KOPT-K1 (cell line): ENCODE results near the gene HECA.
"Not testable (repeated sequence)": the region's sequence is repeated elsewhere in the genome, so short reads cannot be mapped to it uniquely, and the experiment has no call there.

Source experiments
- H3K27ac ChIP-seq: fragments of 200-600 bp; sonication (generic); 2 replicates; pipeline ENCODE4 v1.5.1; 2016; ENCODE audit warnings: antibody characterized with exemption, mild to moderate bottlenecking, low read depth, low read length; ENCODE audit not compliant: poor library complexity, severe bottlenecking
- H3K36me3 ChIP-seq: fragments of 200-600 bp; sonication (generic); 2 replicates; pipeline ENCODE4 v1.5.1; 2017; ENCODE audit warnings: antibody characterized with exemption, mild to moderate bottlenecking, low read length, moderate library complexity; ENCODE audit not compliant: insufficient read depth
- H3K9me3 ChIP-seq: fragments of 200-600 bp; sonication (generic); 2 replicates; pipeline ENCODE4 v1.5.1; 2017; ENCODE audit warnings: antibody characterized with exemption, low read length, mild to moderate bottlenecking; ENCODE audit not compliant: insufficient read depth, poor library complexity, severe bottlenecking

The HECA gene

DNA sequence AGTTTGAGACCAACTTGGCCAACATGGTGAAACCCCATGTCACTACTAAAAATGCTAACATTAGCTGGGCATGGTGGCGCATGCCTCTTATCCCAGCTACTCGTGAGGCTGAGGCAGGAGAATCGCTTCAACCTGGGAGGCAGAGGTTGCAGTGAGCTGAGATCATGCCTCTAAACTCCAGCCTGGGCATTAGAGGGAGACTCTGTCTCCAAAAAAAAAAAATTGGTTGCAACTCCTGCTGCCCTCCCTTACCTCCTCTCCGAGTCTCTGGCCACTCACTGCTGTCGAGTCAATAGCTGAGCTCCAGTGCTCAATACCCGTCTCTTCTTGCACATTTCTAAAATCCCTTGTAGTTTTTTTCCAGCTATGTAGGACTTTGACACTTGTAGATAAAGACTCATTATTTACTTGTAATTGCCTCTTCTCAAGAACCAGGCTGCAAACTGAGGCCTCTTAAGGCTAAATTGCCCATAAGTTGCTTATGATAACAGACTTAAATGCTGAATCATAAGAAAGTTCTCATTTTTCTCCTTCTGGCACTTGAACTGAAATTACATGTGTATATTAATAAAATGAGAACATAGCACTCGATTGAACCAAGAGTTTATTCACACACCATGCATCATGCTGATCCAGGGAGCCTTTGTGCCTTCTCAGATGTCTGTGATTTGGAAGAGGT is 13.8 kb downstream of the HECA start:
- Histone ChIP-seq H3K9me3 (no peaks in the 10 kb centered on the region), H3K36me3 (no peaks in the 10 kb centered on the region), H3K27ac (no peak overlapping the region)

- Histone ChIP-seq H3K9me3 (no peaks in the 10 kb centered on the region), H3K27ac (no peak overlapping the region), H3K36me3 (no peaks in the 10 kb centered on the region)
Observed at GRCh38 chr6:139149383-139149782, 14.5 kb downstream of the HECA start.

DNA sequence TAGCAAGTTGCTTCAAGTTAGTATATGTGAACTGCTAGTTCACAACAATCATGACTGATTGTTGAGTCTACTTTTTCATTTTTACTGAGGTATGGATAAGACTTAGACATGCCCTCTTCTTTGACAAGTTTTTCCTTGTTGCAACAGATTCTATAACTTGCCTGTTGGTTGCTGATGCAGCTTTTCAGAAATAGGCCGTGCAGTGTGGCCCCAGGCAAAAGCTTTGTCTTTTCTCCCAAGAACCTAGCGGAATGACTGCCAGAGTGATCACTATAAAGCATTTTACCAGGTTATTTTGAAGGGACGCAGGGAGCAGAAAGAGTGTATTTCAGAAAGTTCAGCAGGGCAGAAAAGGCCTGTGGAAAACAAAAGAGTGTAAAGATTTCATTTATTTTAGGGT is 16.0 kb downstream of the HECA start:
- Histone ChIP-seq H3K27ac (no peak overlapping the region), H3K36me3 (no peaks in the 10 kb centered on the region), H3K9me3 (no peaks in the 10 kb centered on the region)

DNA sequence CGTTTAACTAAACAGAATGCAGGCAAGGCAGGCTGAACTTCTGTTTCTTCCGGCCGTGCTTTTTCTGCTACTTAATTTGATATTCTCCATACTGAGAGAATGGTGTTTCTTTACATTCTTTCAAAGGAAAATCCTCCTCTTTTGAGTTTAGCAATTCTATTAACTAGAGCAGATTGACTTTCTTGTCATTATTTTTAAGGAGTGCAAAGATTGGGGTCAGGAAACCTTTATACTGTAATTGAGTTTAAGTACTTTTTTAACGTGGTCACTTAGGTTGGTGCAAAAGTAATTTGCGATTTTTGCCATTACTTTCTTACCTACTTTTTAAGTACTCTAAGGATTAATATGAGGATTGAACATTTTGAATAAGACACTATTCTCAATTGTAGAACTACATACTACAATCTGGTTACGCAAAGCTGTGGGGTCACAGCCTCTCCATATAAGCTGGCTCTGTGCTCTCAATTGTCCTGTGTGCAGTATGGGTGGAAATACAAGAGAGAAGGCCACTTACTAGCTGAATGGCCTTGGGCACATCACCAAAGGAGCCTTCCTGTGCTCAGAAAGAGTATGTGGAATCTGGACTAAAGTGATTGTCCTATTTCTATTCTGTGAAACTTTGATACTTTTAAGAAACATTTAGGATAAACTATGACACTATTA is 16.7 kb downstream of the HECA start:
- Histone ChIP-seq H3K9me3 (no peaks in the 10 kb centered on the region), H3K27ac (no peak overlapping the region), H3K36me3 (no peaks in the 10 kb centered on the region)

- H3K27ac ChIP-seq: no peak overlapping the region
- 0 out of 2 replicates have a peak, but pooled peaks cover under 1% of the 10 kb centered on the region for H3K36me3 ChIP-seq
- no peaks in the 10 kb centered on the region for H3K9me3 ChIP-seq
Observed at GRCh38 chr6:139152088-139152891, 17.4 kb downstream of the HECA start.

GRCh38 chr6:139152892-139153271 is 18.0 kb downstream of the HECA start:
- H3K36me3 ChIP-seq: 0 out of 2 replicates have a peak, but pooled peaks cover 4% of the 10 kb centered on the region
- no peaks in the 10 kb centered on the region for H3K9me3 ChIP-seq
- no peak overlapping the region for H3K27ac ChIP-seq

DNA sequence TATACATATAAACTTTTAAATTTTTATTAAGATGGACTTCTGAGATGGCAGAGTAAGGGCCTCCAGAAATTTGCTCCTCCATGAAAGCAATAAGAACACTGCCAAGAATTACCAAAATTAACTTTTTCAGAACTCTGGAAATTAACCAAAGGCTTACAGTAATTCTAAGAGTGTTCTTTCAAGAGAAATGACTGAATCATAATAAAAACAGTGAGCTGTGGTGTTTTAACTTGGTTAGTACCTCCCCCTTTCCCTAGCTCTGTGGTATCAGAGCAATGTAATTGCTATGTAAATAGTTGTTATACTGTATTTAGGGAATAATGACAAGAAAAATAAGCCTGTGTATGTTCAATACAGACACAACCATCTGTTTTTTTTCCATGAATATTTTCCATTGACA is 19.0 kb downstream of the HECA start:
- Histone ChIP-seq H3K9me3 (no peaks in the 10 kb centered on the region), H3K36me3 (0 out of 2 replicates have a peak, but pooled peaks cover 4% of the 10 kb centered on the region), H3K27ac (no peak overlapping the region)

DNA sequence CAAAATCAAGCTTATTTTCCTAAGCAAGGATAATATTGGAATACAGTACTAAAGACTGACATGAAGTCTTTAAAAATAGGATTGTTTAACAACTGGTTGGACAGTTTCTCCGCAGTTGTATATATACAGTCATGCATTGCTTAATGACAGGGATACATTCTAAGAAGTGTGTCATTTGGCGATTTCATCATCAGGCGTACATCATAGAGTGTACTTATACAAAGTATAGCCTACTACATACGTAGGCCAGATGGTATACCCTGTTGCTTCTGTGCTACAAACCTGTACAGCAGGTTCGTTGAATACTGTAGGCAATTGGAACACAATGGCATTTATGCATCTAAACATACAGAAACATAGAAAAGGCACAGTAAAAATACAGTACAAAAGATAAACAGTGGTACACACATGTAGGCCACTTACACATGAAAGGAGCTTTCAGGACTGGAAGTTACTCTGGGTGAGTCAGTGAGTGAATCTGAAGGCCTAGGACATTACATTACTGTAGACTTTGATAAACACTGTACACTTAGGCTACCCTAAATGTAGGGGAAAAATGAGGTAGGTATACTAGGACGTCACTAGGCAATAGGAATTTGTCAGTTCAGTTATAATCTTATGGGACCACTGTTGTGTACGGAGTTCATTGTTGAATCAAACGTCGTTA is 20.1 kb downstream of the HECA start:
- Histone ChIP-seq H3K36me3 (0 out of 2 replicates have a peak, but pooled peaks cover 4% of the 10 kb centered on the region), H3K27ac (no peak overlapping the region), H3K9me3 (no peaks in the 10 kb centered on the region)

- Histone ChIP-seq H3K9me3 (no peaks in the 10 kb centered on the region), H3K36me3 (0 out of 2 replicates have a peak, but pooled peaks cover 4% of the 10 kb centered on the region)
Observed at GRCh38 chr6:139156102-139156501, 21.2 kb downstream of the HECA start.

GRCh38 chr6:139156551-139156950 is 21.7 kb downstream of the HECA start:
- Histone ChIP-seq H3K9me3 (no peaks in the 10 kb centered on the region), H3K27ac (no peak overlapping the region), H3K36me3 (0 out of 2 replicates have a peak, but pooled peaks cover 4% of the 10 kb centered on the region)

More at GRCh38 chr6:139156102-139156501, 21.2 kb downstream of the HECA start:
- no peak overlapping the region for H3K27ac ChIP-seq

GRCh38 chr6:139157086-139157485 is 22.2 kb downstream of the HECA start:
- H3K36me3 ChIP-seq, H3K9me3 ChIP-seq, H3K27ac ChIP-seq: not testable (repeated sequence)

DNA sequence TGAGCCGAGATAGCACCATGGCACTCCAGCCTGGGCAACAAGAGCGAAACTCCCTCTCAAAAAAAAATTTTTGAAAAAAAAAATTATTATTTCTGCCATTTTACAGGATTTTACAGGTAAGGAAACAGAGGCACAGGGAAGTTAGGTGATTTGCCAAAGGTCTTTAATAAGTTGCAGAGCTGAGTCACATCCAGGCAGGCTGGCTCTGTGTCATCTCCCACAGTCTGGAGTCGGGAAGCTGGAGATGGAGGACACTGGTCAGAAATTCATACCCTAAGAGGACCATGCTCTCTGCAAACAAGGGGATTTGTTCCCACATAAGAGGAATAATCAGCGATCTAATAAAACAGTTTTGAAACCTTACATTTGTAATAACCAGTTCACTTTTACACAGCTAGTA is 24.1 kb downstream of the HECA start:
- Histone ChIP-seq H3K27ac (no peak overlapping the region), H3K36me3 (0 out of 2 replicates have a peak, but pooled peaks cover 4% of the 10 kb centered on the region), H3K9me3 (no peaks in the 10 kb centered on the region)

DNA sequence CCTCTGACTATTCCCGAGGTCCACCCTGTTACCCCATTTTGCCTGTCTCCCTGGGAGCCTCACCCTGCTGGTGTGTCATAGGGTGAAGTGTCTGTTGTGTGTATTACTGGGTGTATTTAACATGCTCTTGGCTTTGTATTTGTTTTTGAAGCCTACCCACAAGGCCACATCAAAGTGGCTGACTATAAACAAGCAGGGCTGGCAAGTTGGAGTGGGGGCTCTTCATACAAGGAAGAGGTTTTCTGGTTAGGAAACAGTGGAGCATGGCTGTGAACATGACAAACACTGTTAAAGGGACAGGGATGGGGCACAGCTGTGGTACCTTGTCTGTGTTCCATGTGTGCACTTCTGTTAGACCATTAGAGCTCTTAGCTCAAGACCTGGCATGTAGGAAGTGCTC is 26.3 kb downstream of the HECA start:
- Histone ChIP-seq H3K9me3 (no peaks in the 10 kb centered on the region), H3K27ac (no peak overlapping the region), H3K36me3 (peaks cover 6% of the 10 kb centered on the region)

DNA sequence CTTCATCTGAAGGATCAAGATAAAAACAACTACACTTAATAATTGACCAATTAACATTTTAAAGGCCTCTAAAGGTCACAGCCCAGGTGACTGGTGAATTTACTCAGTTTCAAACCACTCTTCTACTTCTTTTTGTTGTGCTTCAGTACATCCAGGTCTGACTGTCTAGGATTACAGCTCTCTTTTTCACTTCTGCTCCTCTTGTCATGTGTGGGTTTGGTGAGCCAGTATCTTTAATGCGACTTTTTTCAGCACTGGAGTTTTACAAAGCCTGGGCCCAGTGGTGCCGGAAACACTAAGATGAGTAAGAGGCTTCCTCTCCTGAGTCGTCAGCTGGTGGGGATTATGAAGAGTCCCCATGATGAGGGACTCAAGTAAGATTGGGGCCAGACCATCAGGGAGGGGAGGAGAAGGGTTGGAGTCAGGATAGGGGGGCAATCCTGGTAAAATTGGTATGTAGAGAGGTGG is 27.0 kb downstream of the HECA start:
- Histone ChIP-seq H3K9me3 (no peaks in the 10 kb centered on the region), H3K36me3 (peaks cover 13% of the 10 kb centered on the region), H3K27ac (no peak overlapping the region)

GRCh38 chr6:139164001-139164400 is 29.1 kb downstream of the HECA start:
- H3K27ac ChIP-seq: no peak overlapping the region
- H3K9me3 ChIP-seq: no peaks in the 10 kb centered on the region
- H3K36me3 ChIP-seq: peaks cover 22% of the 10 kb centered on the region
